GM03348 (cell line): Measurements from ENCODE around the gene STAG2.
A peak's percentile ranks its signal among the peaks of the same experiment; 100 is the strongest.
"Not testable (repeated sequence)": the region's sequence is repeated elsewhere in the genome, so short reads cannot be mapped to it uniquely, and the experiment has no call there.

ENCODE experiments used
- DNase-seq: peaks from one replicate; pipeline ENCODE4 v3.0.0; 2012; ENCODE audit warnings: low spot score

Gene STAG2

GRCh38 chrX:123961268-123962005, at the start of gene STAG2:
Gene STAG2, plus strand, starts transcription at chrX:123961706. Its CDS starts 60,922 bp downstream, at chrX:124022628.
- DNase-seq, result peak; percentile 64

DNA sequence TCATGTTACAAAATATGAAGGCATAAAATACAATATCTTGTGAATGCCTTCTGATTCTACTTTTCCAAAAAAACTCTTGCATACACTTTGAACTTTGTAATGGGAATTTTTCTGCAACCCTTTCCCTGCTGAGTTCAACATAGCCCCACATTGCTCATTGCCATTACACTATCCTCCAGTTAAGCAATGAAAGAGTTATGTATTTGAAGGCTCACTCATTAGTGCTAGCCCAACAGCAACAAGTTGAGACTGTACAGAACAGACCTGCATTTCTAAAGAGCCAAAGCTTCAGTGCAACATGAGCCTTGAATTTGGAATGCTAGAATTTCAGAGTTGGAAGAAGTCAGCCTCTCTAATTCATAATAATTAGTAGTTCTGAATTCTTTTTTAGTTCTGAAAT, 44.4 kb upstream of the STAG2 start:
- no peak for DNase-seq

GRCh38 chrX:123918106-123918721, 43.3 kb upstream of the STAG2 start:
- no peak for DNase-seq

- DNase-seq, result peak; percentile 47
Observed at GRCh38 chrX:123920105-123920785, 41.3 kb upstream of the STAG2 start.

DNA sequence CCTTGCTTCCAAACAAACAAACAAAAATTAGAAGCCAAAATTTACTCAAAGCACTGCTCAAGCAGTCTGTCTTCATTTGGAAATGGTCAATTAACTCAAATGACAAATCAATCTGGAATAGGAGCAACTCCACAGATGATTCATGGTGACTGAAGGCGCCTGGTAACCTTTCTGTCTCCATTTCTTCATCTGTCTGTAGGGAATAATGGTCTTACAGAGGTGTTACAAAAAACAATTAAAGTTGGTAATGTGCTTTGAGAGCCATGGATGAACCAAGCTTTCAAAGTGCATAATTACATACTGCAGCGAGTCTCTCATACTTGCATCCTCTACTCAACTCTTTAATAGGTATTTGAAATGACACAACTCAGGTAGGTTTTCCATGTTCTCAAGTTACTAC, 38.3 kb upstream of the STAG2 start:
- no peak for DNase-seq

DNA sequence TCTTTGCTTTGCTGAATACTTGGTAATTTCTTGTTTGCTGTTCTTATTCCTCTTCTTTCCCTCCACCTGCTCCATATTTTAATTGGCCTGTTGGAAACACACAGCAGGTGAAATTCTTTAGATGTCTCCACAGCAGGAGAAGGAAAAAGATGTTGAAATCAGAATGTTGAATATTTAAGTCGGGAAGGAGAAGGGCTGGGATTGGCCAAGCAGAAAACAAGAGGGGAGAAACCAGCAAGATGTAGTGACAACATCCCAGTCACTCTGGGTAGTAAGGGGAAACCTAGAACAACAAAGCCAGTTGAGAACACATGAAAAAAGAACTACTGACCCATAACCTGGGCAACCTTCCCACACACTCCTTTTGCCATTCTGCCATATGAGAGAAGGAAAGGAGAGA, 37.3 kb upstream of the STAG2 start:
- DNase-seq, result no peak

DNA sequence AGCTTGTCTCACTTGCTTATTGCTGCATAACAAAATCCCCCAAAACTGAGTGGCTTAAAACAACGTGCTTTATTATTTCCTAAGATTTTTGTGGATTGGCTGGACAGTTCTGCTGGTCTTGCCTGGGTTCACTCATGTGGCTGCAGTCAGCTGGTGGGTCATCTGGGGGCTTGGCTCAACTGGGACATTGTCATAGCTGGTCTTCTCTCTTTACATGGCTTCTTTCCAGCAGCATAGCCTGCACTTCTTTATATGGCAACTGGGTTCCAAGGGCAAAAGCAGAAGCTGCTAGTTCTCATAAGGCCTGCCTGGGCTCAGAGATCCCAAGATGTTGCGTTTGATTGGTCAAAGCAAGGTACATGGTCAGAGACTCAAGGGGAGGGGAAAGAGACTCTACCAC, 33.7 kb upstream of the STAG2 start:
- DNase-seq, result no peak

GRCh38 chrX:123932055-123932454, 29.5 kb upstream of the STAG2 start:
- not testable (repeated sequence) for DNase-seq

DNA sequence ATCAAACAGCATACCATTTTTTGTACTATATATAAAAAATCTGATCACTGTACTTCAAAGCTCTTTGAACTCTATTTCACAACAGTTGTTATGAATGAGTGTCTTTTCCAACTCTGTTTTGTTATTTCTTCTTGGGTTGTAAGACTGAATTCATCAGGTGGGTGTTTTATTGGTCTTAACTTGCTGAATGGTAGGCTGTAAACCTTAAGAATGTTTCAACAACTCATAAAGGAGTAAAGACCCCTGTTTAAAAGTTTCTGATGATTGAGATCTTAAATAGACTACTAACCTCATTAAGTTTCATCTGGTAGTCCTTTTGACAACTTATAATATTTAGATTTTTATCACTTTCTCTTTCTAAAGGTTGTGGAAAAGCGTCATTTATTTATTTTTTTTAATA, 18.4 kb upstream of the STAG2 start:
- no peak for DNase-seq

DNA sequence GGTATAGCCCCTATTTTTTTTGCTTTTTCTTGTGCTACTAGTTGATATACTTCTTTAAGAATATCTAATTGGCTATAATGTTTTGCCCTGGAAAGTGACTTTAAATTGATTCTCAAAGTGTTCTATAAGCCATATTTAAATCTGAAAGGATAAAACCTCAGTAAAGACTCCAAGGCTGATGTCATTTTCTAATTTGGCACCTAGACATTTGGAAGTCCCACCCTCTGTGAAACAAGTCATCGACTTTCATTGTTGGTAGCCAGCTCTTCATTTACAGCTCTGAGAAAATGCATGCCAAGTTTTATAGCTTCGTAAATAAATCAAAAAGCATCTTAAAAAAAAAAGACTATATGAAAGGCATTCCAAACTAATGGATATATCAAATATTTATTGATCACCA, 18.0 kb upstream of the STAG2 start:
- no peak for DNase-seq

DNA sequence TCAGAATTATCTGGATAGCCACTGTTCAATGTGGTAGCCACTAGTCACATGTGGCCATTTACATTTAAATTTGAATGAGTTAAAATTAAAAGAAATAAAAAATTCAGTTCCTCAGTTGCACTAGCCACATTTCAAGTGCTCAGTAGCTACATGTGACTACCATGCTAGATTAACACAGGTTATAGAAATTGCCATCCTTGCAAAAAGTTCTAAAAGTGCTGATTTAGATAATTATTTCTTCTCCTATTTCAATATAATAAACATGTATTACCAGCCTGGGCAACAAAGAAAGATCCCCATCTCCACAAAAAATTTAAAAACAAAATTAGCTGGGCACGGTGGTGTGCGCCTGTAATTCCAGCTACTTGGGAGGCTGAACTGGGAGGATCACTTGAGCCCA, 11.7 kb upstream of the STAG2 start:
- DNase-seq, result no peak

- peak; percentile 33 for DNase-seq
Observed at GRCh38 chrX:123959281-123960063, 2.0 kb upstream of the STAG2 start.

DNA sequence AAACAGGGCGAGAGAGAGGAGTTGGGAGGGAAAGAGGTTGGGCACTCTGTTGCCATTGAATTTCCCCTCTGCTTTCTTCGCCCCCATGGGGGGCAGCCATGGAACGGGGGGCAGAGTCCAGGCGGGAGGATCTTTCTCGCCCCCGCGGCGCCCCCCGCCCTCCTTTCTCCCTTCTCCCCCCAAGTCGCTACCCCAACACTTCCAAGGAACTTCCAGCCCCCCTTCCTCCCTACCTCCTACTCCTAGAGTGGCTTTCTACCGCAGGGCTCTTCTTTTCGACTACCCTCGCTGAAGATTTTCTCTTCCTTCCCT, 594 bp upstream of the STAG2 start:
- DNase-seq, result no peak

DNA sequence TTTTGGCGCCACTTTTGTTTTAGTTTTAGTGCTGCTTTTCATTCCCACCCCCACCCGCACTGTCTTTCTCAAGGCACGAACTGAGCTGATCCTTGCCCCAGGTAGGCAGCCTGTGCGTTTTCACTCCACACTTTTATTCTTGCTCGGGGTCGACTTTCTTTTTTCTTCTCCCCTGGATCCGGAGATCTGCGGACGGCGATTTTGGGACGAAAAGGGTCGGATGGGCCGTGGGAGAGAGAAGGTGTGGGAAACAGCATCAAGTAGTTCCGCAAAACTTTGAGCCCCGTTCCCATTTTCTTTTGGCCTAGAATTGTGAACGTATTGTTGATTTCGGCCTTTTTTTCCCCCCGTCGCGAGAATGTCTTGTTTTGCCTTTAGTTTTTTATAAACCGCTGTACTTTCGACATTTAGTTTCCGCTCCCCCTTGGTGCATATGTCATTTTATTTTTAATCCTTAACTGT, 531 bp downstream of the STAG2 start:
- DNase-seq, result no peak

- DNase-seq, result peak; percentile 85
Observed at GRCh38 chrX:123962794-123963373, 1.4 kb downstream of the STAG2 start.

- DNase-seq, result no peak
Observed at GRCh38 chrX:123964156-123964834, 2.8 kb downstream of the STAG2 start.

DNA sequence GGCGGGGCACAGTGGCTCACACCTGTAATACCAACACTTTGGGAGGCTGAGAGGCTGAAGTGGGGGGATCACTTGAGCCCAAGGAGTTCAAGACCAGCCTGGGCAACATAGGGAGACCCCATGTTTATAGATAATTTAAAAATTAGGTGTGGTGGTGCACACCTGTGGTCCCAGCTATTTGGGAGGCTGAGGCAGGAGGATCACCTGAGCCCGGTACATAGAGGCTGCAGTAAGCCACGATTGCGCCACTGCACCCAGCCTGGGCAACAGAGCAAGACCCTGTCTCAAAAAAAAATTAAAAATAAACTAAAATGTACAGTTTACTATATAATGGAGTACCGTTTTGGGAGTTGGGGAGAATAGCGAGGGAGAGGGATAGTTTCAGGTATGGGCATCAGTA, 4.2 kb downstream of the STAG2 start:
- no peak for DNase-seq

- no peak for DNase-seq
Observed at GRCh38 chrX:123967497-123967896, 6.0 kb downstream of the STAG2 start.

DNA sequence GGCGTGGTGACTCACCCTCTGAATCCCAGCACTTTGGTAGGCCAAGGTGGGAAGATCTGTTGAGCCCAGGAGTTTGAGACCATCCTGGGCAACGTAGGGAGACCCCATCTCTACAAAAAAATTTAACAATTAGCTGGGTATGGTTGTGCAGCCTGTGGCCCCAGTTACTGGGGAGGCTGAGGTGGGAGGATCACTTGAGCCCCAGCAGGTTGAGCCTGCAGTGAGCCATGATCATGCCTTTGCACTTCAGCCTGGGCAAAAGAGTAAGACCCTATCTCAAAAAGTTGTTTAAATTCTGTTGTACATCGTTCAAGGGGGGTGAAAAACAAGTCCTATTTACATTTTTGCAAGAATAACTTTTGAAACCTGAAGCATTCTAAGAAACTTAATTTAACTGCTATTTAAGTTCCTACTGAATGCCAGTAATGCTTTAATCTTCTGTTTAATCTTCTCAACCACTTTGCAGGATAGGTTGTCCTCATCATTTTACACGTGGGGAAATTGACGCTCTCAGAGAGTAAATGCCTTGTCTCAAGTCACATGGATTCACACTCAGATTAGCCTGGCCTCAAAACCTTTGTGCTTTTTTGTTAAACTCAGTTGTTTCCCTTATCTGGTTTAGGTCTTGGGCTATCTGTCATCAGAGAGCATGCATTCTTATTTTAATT, 7.0 kb downstream of the STAG2 start:
- no peak for DNase-seq

DNA sequence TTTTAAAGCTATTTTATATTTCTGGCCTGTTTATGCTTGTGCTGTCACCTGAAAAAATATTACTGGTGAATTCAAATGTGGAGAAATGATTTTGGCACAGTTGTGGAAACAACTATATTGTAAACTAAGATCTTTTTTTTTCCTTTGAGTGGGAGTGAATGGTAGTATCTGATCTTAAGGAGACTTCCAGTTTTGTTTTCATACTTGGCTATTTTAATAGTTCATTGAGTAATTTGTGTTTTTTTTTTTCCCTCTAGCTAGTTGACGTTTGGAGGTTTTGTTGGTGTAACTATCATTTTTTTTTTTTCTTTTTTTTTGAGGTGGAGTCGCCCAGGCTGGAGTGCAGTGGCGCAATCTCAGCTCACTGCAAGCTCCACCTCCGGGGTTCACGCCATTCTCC, 10.5 kb downstream of the STAG2 start:
- no peak for DNase-seq

- no peak for DNase-seq
Observed at GRCh38 chrX:123973921-123974320, 12.4 kb downstream of the STAG2 start.
